H4 (cell line): ENCODE results near the gene EPHA8. TPM values are rescaled to one million over a fixed set of nuclear protein-coding genes. Genes with fewer than 3 reads are reported as not detected.
A peak's percentile ranks its signal among the peaks of the same experiment; 100 is the strongest.

Experiments
- DNase-seq: peaks from one replicate; pipeline ENCODE4 v3.0.0-alpha.2; 2015; ENCODE audit warnings: low spot score
- total RNA-seq: library from RNA; depleted of rRNA; stranded (reverse); fragments of >200 nt; shearing (Covaris generic); gene quantifications from 2 replicates; pipeline ENCODE4 v1.2.3, GENCODE V29; 2014

Gene EPHA8
- total RNA-seq, 1 experiment from 2014 or later = 0.31 TPM

DNA sequence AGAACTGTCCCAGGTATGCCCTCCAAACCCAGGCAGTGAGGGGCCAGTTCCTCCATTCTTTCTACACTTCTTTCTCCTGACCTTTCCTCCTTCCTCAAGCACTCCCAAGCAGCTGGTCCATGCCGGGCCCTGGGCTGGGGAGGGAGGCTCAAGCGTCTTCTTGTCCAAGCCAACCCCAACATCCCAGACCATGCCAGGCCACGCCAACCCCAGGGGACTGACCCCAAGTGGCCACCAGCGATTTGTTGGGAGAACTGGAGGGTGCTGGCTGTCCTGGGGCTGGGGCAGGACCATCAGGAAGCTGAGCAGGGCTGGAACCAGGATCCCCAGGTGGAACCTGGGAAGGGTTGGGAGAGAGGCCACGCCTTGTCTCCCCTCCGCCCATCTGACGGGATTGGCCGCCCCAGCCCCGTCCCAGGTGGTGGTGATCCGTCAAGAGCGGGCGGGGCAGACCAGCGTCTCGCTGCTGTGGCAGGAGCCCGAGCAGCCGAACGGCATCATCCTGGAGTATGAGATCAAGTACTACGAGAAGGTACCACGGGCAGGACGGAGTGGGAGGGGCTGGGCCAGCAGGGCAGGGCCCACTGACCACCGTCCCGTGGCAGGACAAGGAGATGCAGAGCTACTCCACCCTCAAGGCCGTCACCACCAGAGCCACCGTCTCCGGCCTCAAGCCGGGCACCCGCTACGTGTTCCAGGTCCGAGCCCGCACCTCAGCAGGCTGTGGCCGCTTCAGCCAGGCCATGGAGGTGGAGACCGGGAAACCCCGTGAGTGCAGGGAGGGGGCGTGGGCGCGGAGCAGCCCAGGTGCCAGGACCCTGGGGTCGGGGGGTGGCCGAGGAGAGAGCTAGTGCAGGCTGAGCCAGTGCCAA lies 29.9 kb downstream of the EPHA8 start:
- DNase-seq = no peak

DNA sequence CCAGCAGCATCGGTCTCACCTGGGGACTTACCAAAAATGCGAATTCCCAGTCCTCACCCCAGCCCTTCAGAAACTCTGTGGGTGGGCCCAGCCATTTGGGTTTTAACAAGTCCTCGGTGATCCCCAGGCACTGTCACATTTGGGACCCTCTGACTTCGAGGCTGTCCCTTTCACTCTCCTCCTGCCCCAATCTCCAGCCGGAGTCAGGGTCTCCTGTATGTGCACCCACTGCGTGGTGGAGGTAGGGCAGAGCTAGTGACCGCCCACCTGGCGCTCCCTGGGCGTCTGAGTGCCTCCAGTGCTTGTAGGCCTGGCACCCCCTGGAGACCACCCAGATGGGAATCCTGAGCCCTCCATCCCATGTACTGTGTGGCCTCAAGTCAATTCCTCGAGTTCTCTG lies 31.1 kb downstream of the EPHA8 start:
- no peak for DNase-seq

DNA sequence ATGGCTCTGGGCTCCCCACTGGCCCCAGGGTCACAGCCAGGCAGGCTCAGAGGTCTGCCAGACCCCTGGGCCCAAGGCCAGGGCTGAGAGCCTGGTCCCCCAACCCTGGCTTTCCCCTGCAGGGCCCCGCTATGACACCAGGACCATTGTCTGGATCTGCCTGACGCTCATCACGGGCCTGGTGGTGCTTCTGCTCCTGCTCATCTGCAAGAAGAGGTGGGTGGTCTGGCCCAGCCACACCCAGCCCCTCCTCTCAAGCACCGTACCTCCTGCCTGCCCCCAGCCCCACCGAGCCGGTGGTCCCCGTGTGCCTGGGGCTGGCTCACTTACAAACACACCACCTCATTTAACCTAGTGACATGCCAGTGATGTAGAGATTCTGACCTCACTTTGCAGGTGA lies 31.8 kb downstream of the EPHA8 start:
- no peak for DNase-seq

DNA sequence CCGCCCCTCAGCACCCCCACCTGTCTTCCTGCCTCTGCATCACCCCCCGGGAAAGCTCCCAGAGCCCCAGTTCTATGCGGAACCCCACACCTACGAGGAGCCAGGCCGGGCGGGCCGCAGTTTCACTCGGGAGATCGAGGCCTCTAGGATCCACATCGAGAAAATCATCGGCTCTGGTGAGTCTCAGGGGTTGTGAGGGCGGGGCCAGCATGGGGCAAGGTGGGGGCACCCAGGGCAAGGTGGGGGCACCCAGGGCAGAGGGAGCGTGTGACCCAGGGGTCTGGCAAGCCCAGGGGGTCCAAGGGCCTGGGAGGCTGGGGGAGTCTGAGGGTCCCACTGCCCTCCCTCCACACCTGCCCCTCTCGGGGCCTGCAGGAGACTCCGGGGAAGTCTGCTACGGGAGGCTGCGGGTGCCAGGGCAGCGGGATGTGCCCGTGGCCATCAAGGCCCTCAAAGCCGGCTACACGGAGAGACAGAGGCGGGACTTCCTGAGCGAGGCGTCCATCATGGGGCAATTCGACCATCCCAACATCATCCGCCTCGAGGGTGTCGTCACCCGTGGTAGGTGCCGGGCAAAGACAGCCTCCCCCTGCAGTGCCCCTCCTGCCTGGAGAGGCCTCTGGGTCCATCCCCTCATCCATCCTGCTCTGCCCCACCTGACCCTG lies 34.1 kb downstream of the EPHA8 start:
- no peak for DNase-seq

DNA sequence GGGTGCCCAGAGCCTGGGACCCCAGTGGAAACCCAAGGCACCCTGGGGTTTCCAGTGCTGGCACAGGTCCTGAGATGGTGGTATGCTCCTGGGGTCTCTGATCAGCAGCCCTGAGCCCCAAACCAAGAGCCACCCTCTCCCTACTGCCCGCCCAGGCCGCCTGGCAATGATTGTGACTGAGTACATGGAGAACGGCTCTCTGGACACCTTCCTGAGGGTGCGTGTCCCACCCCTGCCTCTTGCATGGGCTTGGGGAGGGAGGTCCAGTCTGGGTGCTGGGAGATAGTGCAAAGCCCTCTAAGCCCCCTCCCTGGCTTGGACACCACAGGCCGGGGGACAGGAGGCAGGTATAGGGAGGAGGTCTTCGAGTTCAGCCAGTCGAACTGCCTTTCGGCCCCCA lies 34.7 kb downstream of the EPHA8 start:
- DNase-seq = no peak

DNA sequence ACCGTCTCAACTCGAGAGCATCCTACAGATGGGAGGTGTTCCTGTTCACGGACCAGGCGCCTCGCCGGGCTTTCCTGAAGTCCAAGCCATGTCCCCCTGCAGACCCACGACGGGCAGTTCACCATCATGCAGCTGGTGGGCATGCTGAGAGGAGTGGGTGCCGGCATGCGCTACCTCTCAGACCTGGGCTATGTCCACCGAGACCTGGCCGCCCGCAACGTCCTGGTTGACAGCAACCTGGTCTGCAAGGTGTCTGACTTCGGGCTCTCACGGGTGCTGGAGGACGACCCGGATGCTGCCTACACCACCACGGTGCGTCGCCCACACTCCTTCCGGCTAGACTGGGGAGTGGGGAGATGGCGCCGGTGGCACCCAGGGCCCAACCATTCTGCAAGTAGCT lies 35.4 kb downstream of the EPHA8 start:
- no peak for DNase-seq

DNA sequence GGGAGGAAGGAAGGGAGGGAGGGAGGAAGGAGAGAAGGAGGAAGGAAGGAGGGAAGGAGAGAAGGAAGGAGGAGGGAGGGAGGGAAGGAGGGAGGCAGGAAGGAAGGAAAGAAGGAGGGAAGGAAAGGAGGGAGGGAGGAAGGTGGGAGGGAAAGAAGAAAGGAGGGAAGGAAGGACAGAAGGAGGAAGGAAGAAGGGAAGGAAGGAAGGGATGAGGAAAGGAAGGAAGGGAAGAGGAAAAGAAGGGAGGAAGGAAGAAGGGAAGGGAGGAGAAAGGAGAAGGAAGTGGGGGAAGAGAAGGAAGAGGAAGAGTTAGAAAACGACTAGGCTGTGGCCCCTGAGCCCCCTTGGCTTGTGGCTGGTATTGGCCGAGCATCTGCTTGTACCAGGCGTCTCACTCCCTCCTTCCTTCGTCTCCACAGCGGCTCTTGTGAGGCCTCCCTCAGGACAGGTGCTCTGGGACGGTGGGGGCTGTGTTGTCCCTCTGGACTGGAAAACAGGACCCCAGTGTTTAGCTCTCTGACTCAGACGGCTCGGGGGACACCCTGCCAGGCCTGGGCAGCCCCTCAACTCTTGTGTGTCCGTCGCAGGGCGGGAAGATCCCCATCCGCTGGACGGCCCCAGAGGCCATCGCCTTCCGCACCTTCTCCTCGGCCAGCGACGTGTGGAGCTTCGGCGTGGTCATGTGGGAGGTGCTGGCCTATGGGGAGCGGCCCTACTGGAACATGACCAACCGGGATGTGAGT lies 37.0 kb downstream of the EPHA8 start:
- DNase-seq = no peak

DNA sequence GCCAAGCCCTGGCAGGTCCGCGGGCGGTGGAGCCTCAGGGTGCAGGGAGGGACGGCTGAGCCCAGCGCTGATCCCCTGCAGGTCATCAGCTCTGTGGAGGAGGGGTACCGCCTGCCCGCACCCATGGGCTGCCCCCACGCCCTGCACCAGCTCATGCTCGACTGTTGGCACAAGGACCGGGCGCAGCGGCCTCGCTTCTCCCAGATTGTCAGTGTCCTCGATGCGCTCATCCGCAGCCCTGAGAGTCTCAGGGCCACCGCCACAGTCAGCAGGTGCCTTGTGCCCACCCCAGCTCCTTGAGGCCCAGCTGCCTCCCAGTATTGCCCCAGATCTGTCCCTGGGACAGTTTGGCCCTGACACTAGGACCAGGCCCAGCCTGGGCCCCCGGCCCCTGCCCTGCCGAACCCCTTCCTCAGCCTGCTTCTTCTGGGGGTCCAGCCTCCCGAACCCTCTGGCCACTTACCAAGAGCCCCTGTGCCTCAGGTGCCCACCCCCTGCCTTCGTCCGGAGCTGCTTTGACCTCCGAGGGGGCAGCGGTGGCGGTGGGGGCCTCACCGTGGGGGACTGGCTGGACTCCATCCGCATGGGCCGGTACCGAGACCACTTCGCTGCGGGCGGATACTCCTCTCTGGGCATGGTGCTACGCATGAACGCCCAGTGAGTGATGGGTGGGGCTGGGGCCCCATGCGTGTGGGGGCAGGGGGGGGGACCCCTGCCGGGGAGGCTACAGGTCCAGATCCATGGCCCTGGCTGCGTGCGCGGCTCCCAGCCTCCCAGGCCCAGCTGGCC lies 37.7 kb downstream of the EPHA8 start:
- no peak for DNase-seq

DNA sequence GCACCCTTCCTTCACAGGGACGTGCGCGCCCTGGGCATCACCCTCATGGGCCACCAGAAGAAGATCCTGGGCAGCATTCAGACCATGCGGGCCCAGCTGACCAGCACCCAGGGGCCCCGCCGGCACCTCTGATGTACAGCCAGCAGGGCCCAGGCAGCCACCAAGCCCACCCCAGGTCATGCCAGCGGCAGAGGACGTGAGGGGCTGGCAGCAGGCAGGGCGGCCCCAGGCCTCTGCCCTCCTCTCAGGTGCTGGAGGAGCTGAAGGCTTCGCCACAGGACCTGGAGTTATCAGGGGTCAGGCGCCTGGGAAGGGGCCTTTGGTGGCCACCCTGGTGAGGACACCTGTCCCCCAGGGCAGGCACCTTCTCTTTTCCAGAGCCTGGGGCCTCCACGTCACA lies 38.3 kb downstream of the EPHA8 start:
- no peak for DNase-seq

DNA sequence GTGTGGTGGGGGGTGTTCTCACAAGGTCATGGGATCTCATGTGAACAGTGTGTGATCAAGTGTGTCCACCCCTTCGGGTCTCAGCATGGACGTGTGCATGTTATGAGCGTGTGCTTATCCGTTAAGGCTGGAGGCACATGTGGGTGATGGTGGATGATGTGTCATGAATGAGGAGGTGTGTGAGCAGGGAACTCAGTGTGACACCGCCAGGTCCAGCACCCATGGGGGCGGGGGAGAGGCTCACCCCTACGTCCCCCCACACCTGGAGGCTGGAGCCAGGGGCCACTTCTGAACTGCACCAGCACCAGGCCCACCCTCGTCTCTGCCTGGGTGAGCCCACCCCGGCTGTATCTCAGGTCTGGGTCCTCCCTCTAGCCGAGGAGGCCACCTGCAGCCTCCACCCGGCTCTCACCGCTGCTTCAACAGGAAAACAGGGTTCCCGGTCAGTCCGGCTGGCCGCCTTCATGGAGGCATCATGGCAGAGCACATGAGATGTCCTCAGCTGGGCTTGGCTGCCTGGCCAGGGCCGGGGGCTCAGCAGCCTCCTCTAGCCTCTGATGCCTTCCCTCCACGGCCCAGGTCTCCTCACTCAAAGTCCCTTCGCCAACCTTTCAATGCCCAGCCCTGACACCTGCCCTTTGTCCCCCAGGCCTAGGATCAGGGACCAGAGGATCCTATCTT lies 38.9 kb downstream of the EPHA8 start:
- DNase-seq = no peak

DNA sequence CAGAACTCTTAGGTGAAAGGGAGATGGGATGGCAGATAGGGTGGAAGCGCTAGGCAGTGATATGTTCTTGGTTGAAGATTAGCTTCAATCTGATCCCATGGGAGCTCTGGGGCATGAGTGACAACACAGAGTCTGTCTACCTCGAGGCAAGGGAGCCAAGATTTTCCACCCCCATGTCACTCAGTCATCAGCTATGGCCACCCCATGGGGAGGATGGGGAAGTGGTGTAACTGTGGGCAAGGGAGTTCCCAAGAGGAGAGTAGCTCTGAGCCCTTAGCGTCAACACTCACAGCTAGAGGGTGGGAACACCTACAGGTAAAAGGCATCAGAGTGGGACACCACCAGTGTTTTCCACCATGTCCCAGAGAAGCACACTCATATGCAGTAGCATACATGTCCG lies 42.9 kb downstream of the EPHA8 start:
- no peak for DNase-seq

DNA sequence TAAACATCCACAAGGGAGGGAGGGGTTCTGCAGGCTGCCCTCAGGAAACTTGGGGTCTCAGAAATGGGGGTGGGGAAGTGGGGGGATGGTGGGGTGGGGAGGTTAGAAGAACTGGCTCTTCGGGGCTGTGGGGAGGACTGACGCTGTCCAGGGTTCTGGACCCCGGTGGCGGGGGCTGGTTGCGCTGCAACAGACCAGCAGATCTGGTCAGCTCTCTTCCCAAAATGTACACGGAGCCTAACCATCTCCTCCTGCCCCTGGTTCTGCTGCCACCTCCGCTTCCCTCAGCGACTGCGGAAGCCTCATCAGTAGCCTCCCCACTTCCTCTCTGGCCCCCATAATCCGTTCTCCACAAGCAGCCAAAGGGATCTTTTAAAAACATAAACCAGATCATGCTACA lies 43.9 kb downstream of the EPHA8 start:
- DNase-seq = no peak

DNA sequence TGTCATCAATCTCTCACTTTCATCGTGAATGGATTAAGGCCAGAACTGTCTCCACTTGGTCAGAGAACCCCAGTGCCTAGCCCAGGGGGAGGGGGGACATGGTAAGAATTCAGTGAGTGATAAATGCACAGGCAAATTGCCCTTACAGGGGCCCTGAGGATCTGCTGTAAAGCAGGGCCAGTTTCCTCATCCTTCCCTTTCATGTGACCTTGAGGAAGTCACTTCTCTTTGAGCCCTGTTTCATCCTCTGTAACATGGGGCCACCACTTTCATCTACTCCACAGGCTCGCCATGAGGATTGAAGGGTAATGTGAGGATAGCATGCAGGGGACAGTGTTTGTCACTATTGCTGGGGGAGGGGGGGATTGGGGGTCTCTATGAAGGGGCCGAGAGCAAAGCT lies 45.1 kb downstream of the EPHA8 start:
- no peak for DNase-seq

DNA sequence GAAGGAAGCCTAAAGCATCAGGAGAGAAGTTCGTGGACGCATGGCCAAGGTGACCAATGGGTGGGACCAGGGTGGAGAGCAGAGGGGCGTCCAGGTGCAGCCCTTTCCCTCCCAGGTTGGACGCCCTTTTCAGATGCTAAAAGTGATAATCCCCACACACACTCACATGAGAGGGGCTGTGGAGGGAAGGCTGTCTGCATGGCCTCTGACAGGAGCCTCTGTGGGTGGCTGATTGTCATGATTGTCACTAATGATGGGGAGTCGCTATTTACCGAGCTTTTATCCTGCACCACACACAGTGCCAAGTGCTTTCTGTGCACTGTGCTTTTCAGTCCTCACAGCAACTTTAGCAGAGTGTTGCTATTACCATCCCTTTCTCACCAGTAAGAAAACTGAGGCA lies 46.0 kb downstream of the EPHA8 start:
- DNase-seq = no peak

DNA sequence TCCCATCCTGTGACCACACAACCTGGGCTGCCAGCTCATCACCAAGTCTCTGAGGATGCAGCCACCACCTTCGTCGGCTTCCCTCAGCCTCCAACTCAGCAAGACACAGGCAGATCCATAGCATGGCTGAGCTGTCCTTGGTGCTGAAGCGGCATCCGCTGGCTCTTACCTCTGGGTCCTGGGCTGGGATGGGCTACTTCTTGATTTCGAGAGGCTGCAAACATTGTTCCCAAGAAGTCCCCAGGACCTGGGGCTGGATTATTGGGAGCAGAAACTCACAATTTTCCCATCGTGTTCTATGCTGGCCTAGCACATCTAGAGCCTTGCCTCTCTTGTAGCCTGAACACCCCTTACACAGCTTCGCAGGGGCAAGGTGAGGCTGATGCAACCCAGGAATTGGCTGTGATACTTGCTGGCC lies 48.2 kb downstream of the EPHA8 start:
- DNase-seq = peak; percentile 49

DNA sequence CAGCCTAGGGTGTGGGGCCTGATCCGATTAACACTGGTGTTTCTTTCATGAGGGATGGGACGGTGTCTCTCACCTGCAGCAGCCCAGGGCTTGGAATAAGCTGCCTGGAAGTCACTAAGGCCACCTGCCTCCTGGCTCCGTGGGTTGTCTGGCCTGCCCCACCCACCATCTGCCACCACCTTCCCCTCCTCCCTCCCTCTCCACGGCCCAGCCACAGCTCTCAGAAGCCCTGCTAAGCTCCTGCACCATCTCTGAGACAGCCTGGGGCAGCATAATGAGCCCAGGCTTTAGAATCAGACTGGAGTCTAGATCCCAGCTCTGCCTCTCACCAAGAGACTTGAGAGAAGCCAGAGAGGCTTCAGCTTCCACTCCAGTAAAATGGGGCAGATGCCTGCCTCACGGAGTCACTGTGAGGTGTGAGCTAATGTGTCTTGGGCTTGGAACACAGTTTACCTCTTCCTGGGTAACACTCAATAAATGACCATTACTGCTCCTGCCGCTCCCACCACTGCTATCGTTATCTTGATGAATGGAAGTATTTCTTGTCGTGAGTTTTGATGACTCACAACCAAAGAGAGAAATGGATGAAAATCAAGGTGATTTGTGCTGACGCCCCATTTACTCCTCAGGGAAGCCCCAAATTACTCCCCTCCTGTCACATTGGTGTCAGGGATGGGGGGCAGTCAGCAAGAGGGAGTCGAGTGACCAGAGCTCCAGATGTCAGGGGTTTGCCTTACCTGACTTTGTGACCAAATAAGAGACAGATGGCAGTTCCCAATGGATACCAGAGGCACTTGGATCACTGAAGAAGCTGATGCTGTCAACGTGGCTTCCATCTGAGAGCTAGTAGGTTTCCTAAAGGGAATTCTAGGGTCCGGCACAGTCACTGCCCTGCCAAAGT lies 49.6 kb downstream of the EPHA8 start:
- DNase-seq = no peak

DNA sequence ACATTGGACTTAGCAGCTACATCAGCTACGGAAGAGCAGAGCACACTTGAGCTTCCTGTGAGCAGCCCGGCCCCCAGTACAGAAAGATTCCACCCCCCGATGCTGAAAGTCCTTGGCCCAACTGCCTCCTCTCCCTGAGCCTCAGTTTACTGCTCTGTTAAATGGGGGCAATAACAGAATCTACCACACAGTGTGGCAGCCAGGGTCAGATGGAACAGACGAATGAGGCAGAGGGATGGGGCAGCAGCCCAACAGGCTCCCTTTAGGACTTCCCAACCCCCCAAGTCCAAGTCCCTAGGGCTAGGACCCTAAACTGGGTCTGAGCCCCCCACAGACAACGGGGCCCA lies 50.3 kb downstream of the EPHA8 start:
- no peak for DNase-seq

DNA sequence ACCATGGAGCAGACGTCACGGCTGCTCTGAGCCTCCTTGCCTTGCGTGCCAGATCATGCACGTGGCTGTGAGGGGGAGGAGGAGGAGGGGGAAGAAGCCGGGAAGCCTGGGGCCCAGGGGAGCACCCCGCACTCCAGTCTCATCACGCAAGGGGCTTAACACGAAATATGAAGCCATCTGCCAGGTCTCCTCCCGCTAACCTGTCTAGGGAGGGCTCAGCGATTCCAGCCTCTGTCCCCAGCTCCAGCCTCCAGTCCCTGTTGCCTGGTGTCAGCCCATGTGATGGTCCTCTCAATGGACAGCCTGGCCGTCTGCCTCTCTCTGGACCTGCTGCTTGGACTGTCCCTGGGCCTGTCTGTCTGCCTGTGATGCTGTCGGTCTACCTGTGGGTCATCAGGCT lies 50.7 kb downstream of the EPHA8 start:
- no peak for DNase-seq

DNA sequence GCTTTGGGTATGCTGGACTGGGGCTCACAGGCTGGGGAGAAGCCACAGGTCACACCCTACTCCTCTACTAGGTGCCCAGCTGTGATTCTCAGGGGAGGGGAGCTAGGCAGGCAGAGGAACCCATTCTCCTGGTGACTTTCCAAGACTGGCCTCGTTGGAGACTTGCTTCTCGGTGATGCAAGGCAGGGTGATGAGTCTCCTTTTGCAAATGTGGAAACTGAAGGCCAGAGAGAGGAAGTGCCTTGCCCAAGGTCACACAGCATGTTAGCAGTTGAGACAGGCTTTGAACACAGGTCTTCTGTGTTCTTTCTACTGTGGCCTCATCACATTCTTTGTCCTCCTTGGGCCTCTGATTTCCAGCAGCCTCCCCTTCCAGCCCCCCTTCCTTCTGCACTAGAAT lies 52.6 kb downstream of the EPHA8 start:
- no peak for DNase-seq

DNA sequence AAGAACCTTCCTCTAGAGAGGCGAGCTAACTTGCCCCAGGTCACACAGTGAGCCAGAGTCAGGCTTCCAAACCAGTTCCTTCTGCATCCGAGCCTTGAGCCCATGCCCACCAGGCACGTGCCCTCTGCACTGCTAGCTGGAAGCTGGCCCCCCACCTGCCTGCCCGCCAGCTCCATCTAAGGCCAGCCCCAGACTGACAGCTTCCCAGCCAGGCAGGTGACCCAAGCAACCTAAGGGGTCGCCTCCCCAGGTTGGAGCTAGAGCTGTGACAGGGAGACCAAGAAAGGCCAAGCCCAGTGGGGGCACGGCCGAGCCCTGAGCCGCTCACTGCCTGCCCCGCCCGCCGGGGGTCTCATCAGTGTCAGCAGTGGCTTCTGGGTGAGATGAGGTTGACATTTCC lies 53.3 kb downstream of the EPHA8 start:
- DNase-seq = no peak
